A549 treated with AZD9567 at 1 μM for 4 hours (cell line): ENCODE data around the gene KRT34. TPM values are rescaled to one million over a fixed set of nuclear protein-coding genes. Genes with fewer than 3 reads are reported as not detected.

Experiments used
- total RNA-seq: library from RNA; stranded (reverse); fragments of 200-300 nt; extraction: Qiagen RNA extraction; gene quantifications from 5 replicates; pipeline ENCODE4 v1.2.3, GENCODE V29; 2022; ENCODE audit not compliant: insufficient read depth

KRT34 gene
- 0.21 to 1.2 TPM (median 0.29 TPM) in 5 replicates for total RNA-seq

GRCh38 chr17:41381943-41382342 is at the start of gene KRT34:
TSS of gene KRT34 (minus strand) at chr17:41382306. CDS start at chr17:41382246, 60 bp downstream.

DNA sequence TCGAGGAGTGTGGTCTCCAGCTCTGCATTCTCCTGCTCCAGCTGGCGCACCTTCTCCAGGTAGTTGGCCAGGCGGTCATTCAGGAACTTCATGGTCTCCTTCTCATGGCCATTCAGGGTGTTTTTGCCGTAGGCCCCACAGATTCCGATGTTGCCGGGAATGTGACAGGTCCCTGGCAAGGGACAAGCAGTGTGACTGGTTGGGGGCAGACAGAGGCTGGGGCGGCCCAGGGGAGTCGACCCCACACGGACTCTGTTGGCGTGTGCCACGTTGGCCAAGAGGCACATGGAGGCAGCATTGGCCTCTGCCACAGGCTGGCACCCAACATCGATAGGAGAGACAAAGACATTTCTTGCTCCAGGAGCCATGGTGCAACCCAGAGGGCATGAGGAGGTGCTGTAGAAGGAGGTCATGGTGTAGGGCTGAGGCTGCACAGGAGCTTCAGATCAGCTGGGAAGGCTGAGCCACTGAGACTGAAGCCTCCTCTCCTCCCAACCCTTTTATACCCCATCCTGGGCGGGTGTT is 42.1 kb upstream of the KRT34 start, which contains the start of gene KRT37:
Gene KRT37, minus strand, starts transcription at position 475 of the 525 bp plus-strand sequence. Its CDS starts 62 bp downstream, at position 413.

DNA sequence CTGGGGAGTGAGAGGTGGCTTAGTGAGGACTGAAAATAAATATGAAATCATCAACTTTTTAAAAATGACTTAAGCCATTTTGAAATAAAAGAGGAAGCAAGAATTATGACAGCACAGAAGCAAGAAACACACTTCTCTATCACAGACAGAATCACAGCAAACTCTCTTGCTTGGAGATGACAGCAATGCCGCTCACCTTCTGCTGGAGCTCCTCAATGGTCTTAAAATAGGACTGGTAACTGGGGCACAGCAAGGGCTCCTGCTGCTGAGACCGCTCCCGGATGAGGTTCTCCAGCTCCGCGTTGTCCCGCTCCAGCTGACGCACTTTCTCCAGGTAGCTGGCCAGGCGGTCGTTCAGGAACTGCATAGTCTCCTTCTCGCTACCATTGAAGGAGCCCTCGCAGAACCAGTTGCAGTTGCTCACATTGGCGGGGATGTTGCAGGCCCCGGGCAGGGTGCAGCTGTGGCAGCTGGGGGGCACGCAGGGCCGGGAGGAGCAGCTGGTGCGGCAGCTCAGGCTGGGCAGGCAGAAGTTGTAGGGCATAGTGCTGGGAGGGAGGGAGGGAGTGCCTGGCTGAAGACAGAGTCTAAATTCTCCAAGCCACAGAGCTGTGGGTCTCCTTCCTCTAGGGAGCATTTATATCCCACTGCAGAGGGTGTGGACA is 15.0 kb upstream of the KRT34 start, which contains the start of gene KRT31:
Gene KRT31, minus strand, starts transcription at position 613 of the 665 bp plus-strand sequence. Its CDS starts 69 bp downstream, at position 544.

GRCh38 chr17:41369713-41370112 is 12.4 kb downstream of the KRT34 start, which contains the start of gene KRT33B:
TSS of gene KRT33B (minus strand) at chr17:41369813. CDS start at chr17:41369750, 63 bp downstream.

DNA sequence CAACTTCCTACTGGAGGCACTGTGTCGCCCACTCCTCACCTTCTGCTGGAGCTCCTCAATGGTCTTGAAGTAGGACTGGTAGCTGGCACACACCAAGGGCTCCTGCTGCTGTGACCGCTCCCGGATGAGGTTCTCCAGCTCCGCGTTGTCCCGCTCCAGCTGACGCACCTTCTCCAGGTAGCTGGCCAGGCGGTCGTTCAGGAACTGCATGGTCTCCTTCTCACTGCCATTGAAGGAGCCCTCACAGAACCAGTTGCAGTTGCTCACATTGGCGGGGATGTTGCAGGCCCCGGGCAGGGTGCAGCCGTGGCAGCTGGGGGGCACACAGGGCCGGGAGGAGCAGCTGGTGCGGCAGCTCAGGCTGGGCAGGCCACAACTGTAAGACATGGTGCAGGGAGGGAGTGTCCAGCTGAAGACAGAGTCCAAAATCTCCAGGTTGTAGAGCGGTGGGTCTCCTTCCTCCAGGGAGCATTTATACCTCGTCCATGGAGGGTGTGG is 31.7 kb downstream of the KRT34 start, which contains the start of gene KRT33A:
Gene KRT33A, minus strand, starts transcription at position 448 of the 498 bp plus-strand sequence. Its CDS starts 61 bp downstream, at position 387.

Other genes with a start within 250 kb of the KRT34 start
- not detected in 5 replicates for gene KRTAP4-6, start 241.8 kb downstream of the KRT34 start, total RNA-seq
- not detected in 5 replicates for gene KRTAP4-5, start 232.5 kb downstream of the KRT34 start, total RNA-seq
- 0.07 TPM in 1 of 5 replicates, not detected in the others for gene KRTAP4-4, start 221.6 kb downstream of the KRT34 start, total RNA-seq
- gene KRTAP4-3, start 214.1 kb downstream of the KRT34 start, total RNA-seq = not detected in 5 replicates
- not detected in 5 replicates for gene KRTAP4-2, start 204.1 kb downstream of the KRT34 start, total RNA-seq
- not detected in 5 replicates for gene KRTAP4-1, start 197.4 kb downstream of the KRT34 start, total RNA-seq
- not detected in 5 replicates for gene KRTAP9-1, start 192.4 kb downstream of the KRT34 start, total RNA-seq
- gene KRTAP9-2, start 155.7 kb downstream of the KRT34 start, total RNA-seq = not detected in 5 replicates
- gene KRTAP9-3, start 149.9 kb downstream of the KRT34 start, total RNA-seq = not detected in 5 replicates
- gene KRTAP9-8, start 144.3 kb downstream of the KRT34 start, total RNA-seq = not detected in 5 replicates
- not detected in 5 replicates for gene KRTAP9-4, start 132.6 kb downstream of the KRT34 start, total RNA-seq
- gene KRTAP9-9, start 126.9 kb downstream of the KRT34 start, total RNA-seq = not detected in 5 replicates
- not detected in 5 replicates for gene KRTAP9-6, start 116.9 kb downstream of the KRT34 start, total RNA-seq
- gene KRTAP9-7, start 106.6 kb downstream of the KRT34 start, total RNA-seq = not detected in 5 replicates
- gene KRTAP29-1, start 79.5 kb downstream of the KRT34 start, total RNA-seq = not detected in 5 replicates
- gene KRTAP16-1, start 73.0 kb downstream of the KRT34 start, total RNA-seq = not detected in 5 replicates
- gene KRTAP17-1, start 66.6 kb downstream of the KRT34 start, total RNA-seq = not detected in 5 replicates
- gene KRT33A, start 31.5 kb downstream of the KRT34 start, total RNA-seq = not detected in 5 replicates
- gene KRT33B, start 12.5 kb downstream of the KRT34 start, total RNA-seq = not detected in 5 replicates
- gene KRT31, start 15.3 kb upstream of the KRT34 start, total RNA-seq = not detected in 5 replicates
- not detected in 5 replicates for gene KRT37, start 42.3 kb upstream of the KRT34 start, total RNA-seq
- gene KRT38, start 58.7 kb upstream of the KRT34 start, total RNA-seq = not detected in 5 replicates
- not detected in 5 replicates for gene KRT32, start 85.1 kb upstream of the KRT34 start, total RNA-seq
- not detected in 5 replicates for gene KRT35, start 98.8 kb upstream of the KRT34 start, total RNA-seq
- gene KRT36, start 107.6 kb upstream of the KRT34 start, total RNA-seq = not detected in 5 replicates
- gene KRT13, start 123.3 kb upstream of the KRT34 start, total RNA-seq = 0.08 to 0.50 TPM (median 0.30 TPM) in 3 of 5 replicates, not detected in the others
- gene KRT15, start 136.6 kb upstream of the KRT34 start, total RNA-seq = 2.1 to 2.6 TPM (median 2.5 TPM) in 5 replicates
- gene KRT19, start 146.0 kb upstream of the KRT34 start, total RNA-seq = 38.0 to 52.6 TPM (median 41.8 TPM) in 5 replicates
- gene KRT9, start 189.8 kb upstream of the KRT34 start, total RNA-seq = not detected in 5 replicates
- 0.08 to 0.13 TPM (median 0.10 TPM) in 3 of 5 replicates, not detected in the others for gene KRT14, start 204.6 kb upstream of the KRT34 start, total RNA-seq
- gene KRT16, start 230.5 kb upstream of the KRT34 start, total RNA-seq = 0.46 to 0.75 TPM (median 0.64 TPM) in 4 of 5 replicates, not detected in the other
- 0.64 to 0.87 TPM (median 0.80 TPM) in 4 of 5 replicates, not detected in the other for gene KRT17, start 242.3 kb upstream of the KRT34 start, total RNA-seq